Stimulated activated CD8-positive, alpha-beta memory T cell treated with anti-CD3 and anti-CD28 coated beads, Interleukin-7, amount 100 ng/mL, for 48 hours (primary cell): ENCODE measurements around the gene AP5Z1.

Experiments used
- DNase-seq, 2 donors: peaks; one replicate each; pipeline ENCODE4 v3.0.0-alpha.2; 2020; ENCODE audit warnings: low read depth in 1 of 2; ENCODE audit errors: extremely low read depth in 1 of 2

AP5Z1 gene

DNA sequence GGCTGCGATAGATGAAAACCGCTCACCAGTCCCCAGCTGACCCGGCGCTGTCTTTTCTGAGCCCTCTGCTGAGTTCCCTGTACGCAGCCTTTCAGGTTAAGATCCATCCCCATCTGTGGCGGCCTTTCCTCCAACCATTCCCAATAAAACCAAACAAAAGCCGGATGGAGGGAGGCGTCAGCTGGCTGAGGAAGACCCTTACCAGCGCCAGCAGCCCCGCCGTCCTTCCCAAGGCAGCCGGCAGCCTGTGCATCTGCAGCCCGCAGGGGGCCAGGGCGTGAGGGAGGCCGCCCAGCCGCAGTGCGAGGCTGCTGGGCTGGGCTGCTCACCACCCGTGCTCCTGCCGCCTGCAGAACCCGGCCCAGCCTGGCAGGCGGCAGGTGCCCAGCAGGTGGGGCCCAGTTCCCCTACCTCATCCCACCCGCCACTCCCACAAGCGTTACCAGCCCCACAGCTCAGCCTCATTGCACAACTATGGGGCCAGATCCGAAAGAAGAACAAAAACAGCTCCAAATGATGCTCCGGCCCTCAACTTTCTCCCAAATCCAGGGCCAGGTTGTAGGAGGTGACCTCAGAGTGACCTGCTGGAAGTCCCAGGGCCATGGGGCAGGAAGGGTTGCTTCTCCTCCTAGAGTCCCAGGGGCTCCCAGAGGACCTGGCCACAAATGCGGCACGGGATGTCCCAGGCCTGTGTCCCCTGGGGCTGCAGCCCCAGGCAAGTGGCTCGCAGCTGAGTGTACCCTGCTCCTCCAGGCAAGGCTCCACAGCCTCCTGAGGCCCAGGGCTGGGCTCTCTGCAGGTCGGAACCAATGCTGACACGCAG is 62.6 kb downstream of the AP5Z1 start:
- DNase-seq = no peak

DNA sequence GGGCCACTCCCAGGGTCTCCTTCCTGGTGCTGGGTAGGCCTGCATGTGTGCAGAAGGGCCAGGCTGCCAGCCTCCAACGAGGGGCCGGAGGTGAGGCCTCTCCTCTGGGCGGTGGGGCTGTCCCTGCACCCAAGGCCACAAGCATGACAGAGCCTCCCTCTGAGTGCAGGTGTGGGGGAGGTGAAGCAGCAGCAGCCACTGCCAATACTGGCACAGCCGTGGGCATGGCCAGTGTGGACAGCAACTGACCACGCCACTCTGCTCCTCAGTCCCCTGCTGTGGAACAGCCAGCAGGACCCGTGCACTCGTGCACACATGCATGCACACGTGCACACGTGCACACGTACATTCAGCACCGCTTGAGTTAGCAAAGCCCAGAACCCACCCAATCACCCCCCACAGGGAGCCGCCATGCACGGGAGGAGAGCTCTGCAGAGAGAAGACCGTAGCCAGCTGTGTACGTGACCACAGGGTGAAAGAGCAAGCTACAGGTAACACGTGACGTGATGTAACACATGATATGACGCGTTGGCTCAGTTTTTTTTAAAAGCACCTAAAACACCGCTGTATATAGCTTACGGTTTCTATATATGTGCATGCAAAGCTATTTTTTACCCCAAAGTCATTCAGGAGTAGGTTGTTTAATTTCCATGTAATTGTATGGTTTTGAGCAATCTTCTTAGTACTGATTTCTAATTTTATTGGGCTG is 63.4 kb downstream of the AP5Z1 start:
- DNase-seq = no peak

DNA sequence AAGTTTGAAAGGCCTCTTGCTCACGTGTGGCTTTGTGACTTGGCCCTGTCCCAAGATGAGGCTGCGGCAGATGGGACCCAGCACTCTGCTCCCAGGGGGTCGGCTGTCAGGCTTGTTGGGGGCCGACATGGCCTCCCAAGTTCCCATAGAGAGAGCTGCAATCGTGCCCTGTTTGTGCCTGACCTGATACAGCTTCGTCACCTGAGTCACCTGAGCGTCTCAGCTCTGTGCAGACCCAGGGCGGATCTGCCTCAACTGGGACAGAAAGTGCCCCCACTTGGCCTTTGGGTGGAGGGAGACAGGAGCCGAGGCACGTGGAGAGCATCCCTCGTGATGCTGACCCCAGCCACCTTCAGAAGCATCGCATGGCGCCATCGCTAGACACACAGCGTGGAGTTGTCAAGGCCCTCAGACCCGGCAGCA is 64.7 kb downstream of the AP5Z1 start:
- DNase-seq = no peak
